GM18870 (cell line): ENCODE measurements around the gene COL2A1.

Experiments used
- ATAC-seq: cut with Tn5 transposase; IDR thresholded peaks from one replicate; pipeline ENCODE4 v1.9.1; 2021; ENCODE audit warnings: moderate library complexity; ENCODE audit not compliant: unreplicated experiment

COL2A1 gene

DNA sequence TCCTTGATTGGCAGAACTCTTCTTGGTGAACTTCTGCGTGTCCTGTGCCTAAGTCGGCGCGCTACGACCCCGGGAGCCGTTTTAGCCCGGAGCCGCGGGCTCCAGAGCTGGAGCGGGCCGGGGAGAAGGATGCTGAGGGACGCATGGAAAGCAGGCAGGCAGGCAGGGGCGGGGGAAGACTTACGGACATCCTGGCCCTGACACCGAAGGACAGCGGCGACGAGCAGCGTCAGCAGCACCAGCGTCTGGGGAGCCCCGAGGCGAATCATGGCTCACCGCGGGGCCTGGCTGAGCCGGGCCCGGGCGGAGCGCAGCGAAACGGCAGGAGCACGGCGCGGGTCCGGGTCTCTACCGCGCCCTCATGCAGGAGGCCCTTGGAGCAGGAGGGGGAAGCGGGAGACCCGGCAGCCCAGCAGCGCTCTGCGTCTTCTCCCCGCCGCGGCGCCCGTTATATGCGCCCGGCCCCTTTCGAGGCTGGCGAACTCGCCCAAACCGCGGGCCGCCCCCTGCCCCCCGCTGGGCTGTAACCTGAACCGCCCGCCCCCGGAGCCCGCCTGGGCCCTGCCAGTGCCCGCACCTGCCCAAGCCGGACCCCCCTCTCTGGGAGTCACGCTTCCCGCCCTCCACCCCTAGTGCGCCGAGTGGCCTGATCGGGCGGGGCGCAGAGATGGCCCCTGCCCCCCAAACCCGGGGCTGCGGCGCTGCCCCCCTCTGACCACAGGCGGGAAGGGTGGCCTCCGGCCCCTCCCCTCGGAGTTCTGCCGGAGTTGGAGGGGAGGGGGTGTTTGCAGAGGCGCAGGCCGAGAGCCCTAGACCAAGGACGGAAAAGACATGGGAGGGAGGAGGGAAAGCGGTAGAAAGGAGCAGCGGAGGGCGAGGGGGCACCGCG is at the start of gene COL2A1:
COL2A1 (minus strand) TSS at position 424 of the 889 bp plus-strand sequence; CDS start at position 269, 155 bp downstream.
- ATAC-seq = no peak

- ATAC-seq = no peak
These were observed 49.6 kb upstream of the COL2A1 start for GRCh38 chr12:48053883-48054282.

- ATAC-seq = no peak
These were observed 48.8 kb upstream of the COL2A1 start for GRCh38 chr12:48053122-48053521.

DNA sequence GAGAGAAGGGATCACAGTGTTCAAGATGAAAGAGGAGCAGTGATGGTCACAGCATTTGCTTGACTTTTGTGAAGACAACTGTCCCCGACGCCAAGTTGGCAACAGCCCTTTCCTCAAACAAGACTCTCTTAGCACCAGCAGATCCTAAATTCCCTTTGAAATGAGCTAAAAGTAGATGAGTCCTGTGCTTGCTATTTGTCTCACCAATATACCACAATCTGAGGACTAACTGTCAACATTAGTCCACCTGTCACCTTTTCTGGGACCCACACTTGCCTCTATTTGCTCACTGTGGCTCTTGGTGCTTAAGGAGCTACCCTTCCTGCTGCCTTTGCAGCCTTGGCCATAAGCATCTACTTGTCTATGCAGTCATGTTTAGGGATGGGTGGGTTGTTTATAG is 47.4 kb upstream of the COL2A1 start:
- no peak for ATAC-seq

- ATAC-seq = no peak
These were observed 45.9 kb upstream of the COL2A1 start for GRCh38 chr12:48050174-48050573.

GRCh38 chr12:48045965-48046518 is 41.8 kb upstream of the COL2A1 start:
- no peak for ATAC-seq

DNA sequence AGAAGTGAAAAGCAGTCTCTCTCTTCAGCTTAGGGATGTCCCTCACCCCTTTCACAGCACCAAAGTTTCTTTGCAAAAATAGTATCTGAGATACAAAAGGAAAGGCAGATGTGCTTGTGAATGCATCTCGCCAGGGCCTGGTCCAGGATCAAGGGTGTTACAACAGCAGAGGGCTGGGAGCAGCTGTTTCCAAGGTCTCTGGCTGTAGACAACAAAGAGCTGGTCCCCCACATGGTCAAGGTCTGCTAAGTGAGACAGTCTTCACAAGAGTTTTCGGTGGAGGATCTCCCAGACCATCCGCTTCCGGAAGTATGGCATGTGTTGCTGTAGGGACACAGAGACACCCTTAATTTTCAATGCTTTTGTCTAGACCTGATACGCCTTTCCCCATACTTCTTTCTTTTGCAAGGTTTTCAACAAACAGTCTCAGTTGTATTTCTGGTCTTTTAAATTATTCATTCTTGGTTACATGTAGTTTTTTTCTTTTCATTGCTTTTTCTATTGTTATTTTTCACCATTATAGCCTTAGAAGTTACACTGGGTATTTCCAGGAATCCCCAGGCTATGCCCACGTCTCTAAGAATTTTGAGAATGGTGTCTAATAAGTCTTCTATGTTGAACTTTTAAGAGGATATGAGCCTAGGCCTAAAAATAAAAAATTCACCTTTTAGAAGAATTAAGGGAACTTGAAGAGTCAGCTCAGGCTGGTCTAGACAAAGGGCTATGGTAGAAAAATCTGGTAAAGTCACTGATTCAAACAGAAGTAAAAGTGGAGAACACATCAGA is 41.0 kb upstream of the COL2A1 start:
- ATAC-seq = no peak

- ATAC-seq = no peak
These were observed 40.1 kb upstream of the COL2A1 start for GRCh38 chr12:48044396-48044795.

DNA sequence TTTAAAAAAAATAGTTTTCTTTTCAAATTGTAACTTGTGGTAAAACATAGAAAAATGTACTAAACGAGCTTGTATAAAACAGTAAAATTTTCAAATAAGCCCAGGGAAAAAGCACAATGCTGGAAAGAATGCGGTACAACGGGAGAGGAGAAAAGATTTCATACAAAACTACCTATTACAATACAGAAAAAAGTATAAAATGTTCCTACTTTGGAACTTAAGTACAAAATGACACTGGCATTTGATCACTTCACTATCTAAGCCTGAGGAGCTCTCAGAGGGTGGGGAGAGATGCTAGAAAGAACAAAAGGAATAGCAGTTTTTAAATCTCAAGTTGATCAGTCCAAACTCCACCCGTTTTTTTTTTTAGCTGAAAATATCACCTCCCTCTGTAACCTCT is 39.5 kb upstream of the COL2A1 start:
- ATAC-seq = no peak

GRCh38 chr12:48041591-48042423 is 37.5 kb upstream of the COL2A1 start:
- ATAC-seq = no peak

GRCh38 chr12:48040354-48040753 is 36.1 kb upstream of the COL2A1 start:
- no peak for ATAC-seq

DNA sequence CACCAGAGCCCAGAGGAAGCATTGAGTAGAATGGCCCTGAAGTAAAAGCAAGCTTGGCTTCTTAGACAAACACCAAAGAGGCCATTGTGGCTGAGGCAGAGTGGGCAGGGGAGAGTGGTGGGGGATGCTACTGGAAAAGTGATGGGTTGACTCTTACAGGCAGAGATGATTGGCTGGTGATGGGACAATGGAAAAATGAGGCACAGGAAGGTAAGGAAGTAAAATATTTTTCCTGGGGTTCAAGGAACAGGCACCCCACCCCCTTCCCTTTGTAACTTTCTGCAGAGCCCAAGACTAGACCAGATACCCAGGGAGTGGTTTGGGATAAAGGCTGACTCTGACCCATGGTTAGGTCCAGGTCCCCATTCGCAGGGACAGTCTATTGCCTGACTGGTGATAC is 34.9 kb upstream of the COL2A1 start:
- ATAC-seq = no peak

DNA sequence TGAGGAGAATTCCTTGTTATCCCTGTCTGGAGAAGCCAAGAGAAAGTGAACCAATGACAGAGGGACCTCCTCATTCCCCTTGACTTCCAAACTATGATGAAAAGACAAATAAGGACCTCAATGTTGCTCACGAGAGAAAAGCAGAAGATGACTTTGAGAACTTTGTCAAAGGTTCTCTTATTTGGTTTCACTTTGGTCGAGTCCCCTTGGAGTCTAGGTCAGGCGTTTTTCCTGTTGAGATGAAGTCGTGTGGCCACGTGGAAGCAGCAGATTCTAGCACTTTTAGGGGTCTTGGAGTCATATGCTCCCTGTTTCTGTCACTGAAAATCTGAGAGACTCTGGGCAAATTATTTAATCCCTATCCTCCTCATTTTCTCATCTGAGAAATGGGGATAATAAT is 33.8 kb upstream of the COL2A1 start:
- no peak for ATAC-seq

- no peak for ATAC-seq
These were observed 33.1 kb upstream of the COL2A1 start for GRCh38 chr12:48037267-48037915.

- no peak for ATAC-seq
These were observed 32.5 kb upstream of the COL2A1 start for GRCh38 chr12:48036818-48037217.

DNA sequence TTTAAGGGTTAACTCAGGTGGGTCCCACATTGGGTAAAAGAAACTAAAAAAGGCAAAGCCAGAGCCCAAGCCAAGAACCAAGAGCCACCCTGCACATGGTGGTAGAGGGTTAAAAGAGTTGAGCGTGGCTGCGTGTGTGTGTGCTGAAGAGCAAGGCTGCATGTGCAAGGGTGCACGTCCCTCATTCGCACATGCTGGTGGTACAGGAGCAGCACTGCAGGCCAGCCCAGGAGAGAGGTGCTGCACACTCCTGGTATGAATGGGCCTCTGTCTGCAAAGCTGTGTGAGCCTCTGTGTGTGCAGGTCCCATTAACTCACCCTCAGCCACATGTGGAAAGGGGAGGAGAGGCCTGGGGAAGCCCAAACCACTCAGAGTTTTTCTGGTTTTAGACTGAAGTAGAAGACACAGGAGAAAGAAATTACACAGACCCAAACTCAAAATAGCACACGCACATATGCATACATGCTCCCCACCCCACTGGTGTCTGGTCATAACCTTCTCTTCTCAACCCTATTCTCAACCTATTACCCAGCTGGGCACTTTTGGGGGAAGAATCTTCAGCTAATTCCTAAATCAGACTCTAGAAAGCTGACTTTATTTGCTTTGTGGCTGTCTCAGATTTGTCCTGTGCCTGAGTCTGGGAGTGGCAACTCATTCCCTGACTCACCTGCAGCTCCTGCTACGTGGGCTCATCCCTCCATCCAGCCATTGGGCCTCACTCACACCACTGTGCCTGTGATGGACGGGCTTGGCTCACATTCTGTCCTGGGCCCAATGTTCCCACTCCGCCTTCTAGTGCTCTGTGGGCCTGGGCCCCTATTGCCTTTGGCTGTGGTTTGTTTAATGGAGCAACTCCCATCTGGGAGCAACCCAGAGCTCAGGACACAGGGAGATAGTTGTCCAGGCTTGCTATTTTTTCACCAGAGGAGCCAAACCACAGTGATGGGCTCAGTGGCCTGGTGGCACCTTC is 30.8 kb upstream of the COL2A1 start:
- ATAC-seq = no peak

DNA sequence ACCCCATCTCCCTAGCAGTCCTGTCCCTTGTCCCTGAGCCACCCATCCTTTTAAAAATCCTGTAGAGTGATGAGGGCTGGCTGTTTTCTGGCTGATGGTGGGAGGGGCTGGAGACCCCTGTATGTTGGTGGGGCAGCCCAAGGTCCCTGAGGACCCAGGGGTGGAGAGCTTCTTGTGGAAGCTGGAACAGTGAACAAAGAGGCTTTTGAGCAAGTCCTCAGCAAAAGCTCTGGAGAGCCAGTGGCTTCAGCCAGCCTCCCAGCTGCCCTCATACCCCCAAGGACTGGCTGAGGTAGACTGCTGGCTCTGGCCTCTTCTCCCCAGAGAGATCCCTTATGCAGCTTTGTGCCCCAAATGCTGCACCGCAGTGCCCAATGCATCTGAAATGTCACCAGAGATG is 29.2 kb upstream of the COL2A1 start:
- ATAC-seq = no peak

DNA sequence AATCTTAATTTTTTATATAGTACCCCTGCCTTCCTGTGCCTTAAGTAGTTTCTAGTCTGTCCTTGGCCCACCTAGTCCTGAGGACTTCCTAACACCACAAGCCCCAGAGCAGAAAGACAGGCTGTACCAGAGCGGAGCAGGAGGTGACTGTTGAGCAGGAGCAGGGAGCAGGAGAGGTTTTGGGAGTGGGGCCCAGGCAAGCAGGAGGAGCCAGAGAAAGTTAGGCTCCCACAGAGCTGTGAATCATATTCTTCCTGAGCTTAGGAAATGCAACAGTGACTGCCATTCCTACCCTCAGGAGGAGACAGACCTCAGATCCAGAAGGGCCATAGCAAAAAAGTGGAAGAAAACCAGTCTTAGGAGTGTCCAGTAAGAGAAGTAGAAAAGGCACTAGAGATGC is 28.3 kb upstream of the COL2A1 start:
- no peak for ATAC-seq
